GM12874 (cell line): Measurements from ENCODE around the gene TSHZ1.

Experiments used
- TF ChIP-seq, protein P1 (sequence below): IDR thresholded peaks from 2 replicates; pipeline ENCODE4 v1.5.1; 2011; ENCODE audit warnings: low read depth, mild to moderate bottlenecking, control low read depth, low read length, moderate library complexity; ENCODE audit not compliant: insufficient read depth

The TSHZ1 gene

GRCh38 chr18:75200605-75201280 lies 9.9 kb upstream of the TSHZ1 start:
- TF ChIP-seq, protein P1, sequence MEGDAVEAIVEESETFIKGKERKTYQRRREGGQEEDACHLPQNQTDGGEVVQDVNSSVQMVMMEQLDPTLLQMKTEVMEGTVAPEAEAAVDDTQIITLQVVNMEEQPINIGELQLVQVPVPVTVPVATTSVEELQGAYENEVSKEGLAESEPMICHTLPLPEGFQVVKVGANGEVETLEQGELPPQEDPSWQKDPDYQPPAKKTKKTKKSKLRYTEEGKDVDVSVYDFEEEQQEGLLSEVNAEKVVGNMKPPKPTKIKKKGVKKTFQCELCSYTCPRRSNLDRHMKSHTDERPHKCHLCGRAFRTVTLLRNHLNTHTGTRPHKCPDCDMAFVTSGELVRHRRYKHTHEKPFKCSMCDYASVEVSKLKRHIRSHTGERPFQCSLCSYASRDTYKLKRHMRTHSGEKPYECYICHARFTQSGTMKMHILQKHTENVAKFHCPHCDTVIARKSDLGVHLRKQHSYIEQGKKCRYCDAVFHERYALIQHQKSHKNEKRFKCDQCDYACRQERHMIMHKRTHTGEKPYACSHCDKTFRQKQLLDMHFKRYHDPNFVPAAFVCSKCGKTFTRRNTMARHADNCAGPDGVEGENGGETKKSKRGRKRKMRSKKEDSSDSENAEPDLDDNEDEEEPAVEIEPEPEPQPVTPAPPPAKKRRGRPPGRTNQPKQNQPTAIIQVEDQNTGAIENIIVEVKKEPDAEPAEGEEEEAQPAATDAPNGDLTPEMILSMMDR = no peak

DNA sequence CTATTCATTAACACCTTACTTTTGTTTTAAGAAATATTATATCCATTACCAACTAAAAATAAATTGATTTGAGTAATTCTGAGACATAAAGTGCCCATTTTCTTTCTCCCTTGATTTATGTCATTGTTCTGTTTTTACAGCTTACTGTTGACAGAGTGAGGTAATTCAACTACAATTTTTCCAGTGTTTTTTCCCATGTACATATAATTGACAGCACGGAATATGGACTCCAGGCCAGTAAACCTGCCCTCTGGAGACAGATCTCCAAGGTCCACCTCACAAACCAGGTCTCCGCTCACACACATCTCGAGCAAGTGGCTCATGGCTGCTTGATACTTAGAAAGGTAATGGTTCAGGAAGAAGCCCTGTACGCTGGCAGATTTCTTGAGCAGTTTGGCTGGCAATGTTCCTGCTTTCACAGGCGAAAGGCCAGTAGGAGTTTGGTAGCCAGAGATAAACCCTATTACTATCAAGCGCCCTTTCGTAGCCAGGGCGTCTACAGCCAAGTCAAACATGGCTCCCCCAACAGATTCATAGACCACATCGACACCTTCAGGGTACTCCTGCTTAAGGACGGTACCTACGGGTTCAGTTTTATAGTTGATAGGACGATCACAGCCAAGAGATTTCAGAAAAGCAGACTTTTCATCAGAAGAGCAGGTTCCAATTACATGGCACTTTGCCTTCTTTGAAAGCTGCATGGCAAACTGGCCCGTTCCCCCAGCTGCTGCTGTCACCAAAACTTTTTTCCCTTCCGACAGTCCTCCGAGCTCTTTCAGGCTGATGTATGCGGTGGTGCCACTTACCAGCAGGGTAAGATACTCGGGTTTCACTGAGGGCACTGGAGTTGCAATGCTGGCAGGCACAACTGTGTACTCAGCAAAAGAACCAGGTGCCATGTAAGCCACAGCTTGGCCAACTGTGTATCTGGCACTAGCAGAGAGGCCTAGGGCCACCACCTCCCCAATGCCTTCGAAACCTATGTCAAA lies 9.0 kb upstream of the TSHZ1 start:
- TF ChIP-seq, protein P1 = no peak

DNA sequence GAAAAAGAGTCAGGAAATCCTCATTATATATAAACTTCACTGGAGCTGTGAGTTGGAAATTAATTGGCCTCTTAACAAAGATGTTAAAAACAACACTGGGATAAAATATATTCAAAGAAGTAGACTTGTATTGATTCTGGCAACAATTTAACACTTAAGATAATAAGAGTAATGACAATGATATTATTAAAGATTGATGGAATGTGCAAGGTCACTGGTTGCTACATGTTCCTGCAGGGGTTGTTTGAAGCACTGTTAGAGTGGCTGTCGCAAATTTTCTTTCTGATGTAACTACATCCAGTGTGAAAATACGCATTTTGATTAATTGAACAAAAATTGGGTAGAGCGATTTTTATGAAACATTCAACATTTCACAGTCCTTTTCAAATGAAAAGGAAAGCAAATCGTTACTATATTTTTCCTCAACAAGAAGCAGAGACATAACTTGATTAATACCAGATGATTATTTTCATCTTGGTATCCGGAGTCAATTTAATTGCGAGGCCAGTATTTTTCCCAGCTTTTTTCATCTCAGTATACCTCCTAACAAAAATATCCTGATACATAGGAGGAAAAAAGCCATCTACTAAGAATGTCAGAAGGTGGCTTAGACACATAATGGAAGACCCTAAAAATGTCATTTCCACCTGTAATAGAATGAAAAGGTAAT lies 7.8 kb upstream of the TSHZ1 start:
- TF ChIP-seq, protein P1 = no peak

GRCh38 chr18:75203416-75204268 lies 7.0 kb upstream of the TSHZ1 start:
- TF ChIP-seq, protein P1 = no peak

DNA sequence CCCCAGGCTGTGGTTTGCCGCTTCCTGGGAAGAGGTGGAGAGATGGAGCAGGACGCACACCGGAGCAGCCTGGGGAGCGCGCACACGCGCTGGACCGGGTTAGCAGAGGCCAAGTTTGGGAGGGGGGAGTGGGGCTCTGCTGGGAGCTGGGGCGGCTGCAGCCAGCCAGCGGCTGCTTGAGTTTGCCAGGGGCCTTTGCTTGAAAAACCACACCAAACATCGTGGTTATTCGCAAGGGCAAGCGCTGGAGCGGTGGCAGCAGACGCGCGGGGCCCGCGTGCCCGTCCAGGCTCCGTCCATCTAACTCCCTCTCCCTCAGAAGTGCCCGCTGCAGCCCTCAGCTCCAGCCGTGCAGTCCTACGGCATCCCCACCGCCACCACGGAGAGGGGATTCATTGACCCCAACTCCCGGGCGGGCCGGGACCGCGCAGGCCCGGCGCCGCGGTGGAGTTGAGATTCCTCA lies 6.3 kb upstream of the TSHZ1 start:
- TF ChIP-seq, protein P1 = no peak

DNA sequence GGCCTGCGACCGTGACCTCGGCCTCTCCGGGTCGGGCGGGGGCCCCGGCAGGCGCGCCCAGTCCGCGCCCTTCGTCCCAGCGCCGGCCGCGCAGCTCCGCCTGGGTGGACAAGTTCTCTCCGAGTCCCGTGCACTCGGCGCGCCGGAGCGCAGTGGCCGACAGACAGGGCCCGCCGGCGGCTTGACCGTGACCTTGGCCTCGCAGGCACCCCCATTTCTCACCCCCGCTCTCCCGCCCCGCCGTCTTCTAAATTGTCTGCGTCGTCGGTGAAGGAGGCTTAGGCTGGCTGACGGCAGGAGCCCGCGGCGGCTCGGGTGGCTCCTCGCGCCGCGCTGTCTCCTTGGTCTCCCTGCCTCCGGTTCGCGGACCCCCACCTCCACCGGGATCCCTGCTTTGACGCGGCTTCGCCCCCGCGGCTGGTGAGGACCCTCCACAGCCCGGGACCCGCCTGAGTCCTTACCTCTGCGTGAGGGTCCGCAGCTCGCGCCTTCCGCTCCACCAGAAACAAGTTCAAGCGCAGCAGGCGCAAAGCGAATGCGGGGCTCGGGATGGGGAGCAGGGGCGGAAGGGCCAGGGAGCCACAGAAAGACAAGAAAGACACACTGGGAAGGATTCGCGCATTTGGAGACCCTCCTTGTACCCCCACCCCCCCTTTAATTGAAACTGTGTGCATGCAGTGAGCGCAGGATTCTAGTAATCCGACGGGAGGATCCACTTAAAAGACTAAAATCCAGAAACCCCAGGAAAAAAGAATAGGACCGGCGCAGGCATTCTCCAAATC lies 5.7 kb upstream of the TSHZ1 start:
- TF ChIP-seq, protein P1 = no peak
